ENCODE measurements around the gene MGA. TPM values are rescaled to one million over a fixed set of nuclear protein-coding genes. Genes with fewer than 3 reads are reported as not detected.

MGA gene
- total RNA-seq, 3 donors from 2014 or later (not counting 1 experiment from before 2014, with no cell fraction given), result 54.9 to 75.0 (median 71.3) TPM

GRCh38 chr15:41634072-41634626 is 26.1 kb upstream of the MGA start:
- H3K4me3 Mint-ChIP-seq, result no peak overlapping the region
- H3K27me3 ChIP-seq (ENCODE audit: control insufficient read depth, insufficient read depth, low read length), result no peaks in the 10 kb centered on the region
- no peak overlapping the region for H3K27ac Mint-ChIP-seq
- H3K27me3 Mint-ChIP-seq (ENCODE audit: low read depth in 2 of 2), result peaks cover 0 to 2% of the 10 kb centered on the region in 2 donors
- no peak overlapping the region for H3K4me3 ChIP-seq (ENCODE audit: low read length)
- H3K4me1 ChIP-seq (ENCODE audit: control insufficient read depth, insufficient read depth, low read length), result no peaks in the 10 kb centered on the region
- no peaks in the 10 kb centered on the region for H3K9me3 ChIP-seq (ENCODE audit: control insufficient read depth, insufficient read depth, low read length)
- no peak for TF ChIP-seq CTCF (IDR thresholded peaks at IDR 0.05)
- DNase-seq (no peak), ATAC-seq (no peak)
- intact Hi-C loops (cut with micrococcal nuclease), result no loop called here
- no peaks in the 10 kb centered on the region for H3K9me3 Mint-ChIP-seq
- H3K27ac ChIP-seq (ENCODE audit: low read length), result no peak overlapping the region
- 86% methylated on average over 1 of the region's 1 CpG for WGBS (ENCODE audit: insufficient coverage)
- H3K36me3 ChIP-seq (ENCODE audit: control insufficient read depth, insufficient read depth, low read length), result no peaks in the 10 kb centered on the region
- H3K36me3 Mint-ChIP-seq, result no peaks in the 10 kb centered on the region
- no peaks in the 10 kb centered on the region for H3K4me1 Mint-ChIP-seq

DNA sequence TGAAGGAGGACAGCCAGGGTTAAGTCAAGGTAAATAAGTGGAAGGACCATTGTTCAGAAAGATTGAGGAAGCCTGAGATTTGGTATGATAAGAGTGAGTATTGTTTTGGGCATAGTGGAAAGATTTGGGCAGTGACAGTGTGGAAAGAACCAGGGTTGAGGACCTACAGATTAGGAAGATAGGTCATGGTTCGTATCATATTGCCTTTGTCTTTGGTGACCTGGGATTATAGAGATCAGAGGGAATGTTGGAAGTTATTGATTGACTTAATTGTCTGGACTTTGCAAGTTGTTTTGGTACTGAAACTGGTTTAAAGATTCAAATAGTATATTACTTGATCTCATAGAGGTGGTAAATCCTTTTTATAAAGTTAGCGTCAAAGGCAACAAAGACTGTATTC is 23.1 kb upstream of the MGA start:
- ATAC-seq (no peak), DNase-seq (no peak)
- H3K36me3 ChIP-seq (ENCODE audit: control insufficient read depth, insufficient read depth, low read length), result no peaks in the 10 kb centered on the region
- peaks cover 0 to 2% of the 10 kb centered on the region in 2 donors for H3K27me3 Mint-ChIP-seq (ENCODE audit: low read depth in 2 of 2)
- no peak for TF ChIP-seq CTCF (IDR thresholded peaks at IDR 0.05)
- no peak overlapping the region for H3K27ac ChIP-seq (ENCODE audit: low read length)
- H3K36me3 Mint-ChIP-seq, result no peaks in the 10 kb centered on the region
- no peaks in the 10 kb centered on the region for H3K27me3 ChIP-seq (ENCODE audit: control insufficient read depth, insufficient read depth, low read length)
- H3K4me3 ChIP-seq (ENCODE audit: low read length), result no peak overlapping the region
- no peaks in the 10 kb centered on the region for H3K9me3 ChIP-seq (ENCODE audit: control insufficient read depth, insufficient read depth, low read length)
- WGBS (ENCODE audit: insufficient coverage), result 89% methylated on average over 2 of the region's 2 CpGs
- H3K4me1 Mint-ChIP-seq, result no peaks in the 10 kb centered on the region
- H3K4me1 ChIP-seq (ENCODE audit: control insufficient read depth, insufficient read depth, low read length), result no peaks in the 10 kb centered on the region
- H3K27ac Mint-ChIP-seq, result no peak overlapping the region
- H3K4me3 Mint-ChIP-seq, result no peak overlapping the region
- no peaks in the 10 kb centered on the region for H3K9me3 Mint-ChIP-seq
- intact Hi-C loops (cut with micrococcal nuclease), result no loop called here

- intact Hi-C loops (cut with micrococcal nuclease), result no loop called here
- Mint-ChIP-seq H3K27me3 (ENCODE audit: low read depth in 2 of 2) (no peaks in the 10 kb centered on the region), H3K36me3 (no peaks in the 10 kb centered on the region), H3K4me3 (no peak overlapping the region), H3K27ac (no peak overlapping the region), H3K4me1 (no peaks in the 10 kb centered on the region), H3K9me3 (no peaks in the 10 kb centered on the region)
- no peak for DNase-seq
- whole genome bisulfite sequencing (ENCODE audit: insufficient coverage), result no CpG with 5 or more reads among the region's 1 CpG
- H3K9me3 ChIP-seq (ENCODE audit: control insufficient read depth, insufficient read depth, low read length), result no peaks in the 10 kb centered on the region
- ATAC-seq, result no peak
- no peaks in the 10 kb centered on the region for H3K4me1 ChIP-seq (ENCODE audit: control insufficient read depth, insufficient read depth, low read length)
- H3K27me3 ChIP-seq (ENCODE audit: control insufficient read depth, insufficient read depth, low read length), result no peaks in the 10 kb centered on the region
- no peak overlapping the region for H3K4me3 ChIP-seq (ENCODE audit: low read length)
- TF ChIP-seq CTCF (IDR thresholded peaks at IDR 0.05), result no peak
- H3K36me3 ChIP-seq (ENCODE audit: control insufficient read depth, insufficient read depth, low read length), result no peaks in the 10 kb centered on the region
- no peak overlapping the region for H3K27ac ChIP-seq (ENCODE audit: low read length)
Observed at GRCh38 chr15:41640985-41641384, 19.2 kb upstream of the MGA start.

DNA sequence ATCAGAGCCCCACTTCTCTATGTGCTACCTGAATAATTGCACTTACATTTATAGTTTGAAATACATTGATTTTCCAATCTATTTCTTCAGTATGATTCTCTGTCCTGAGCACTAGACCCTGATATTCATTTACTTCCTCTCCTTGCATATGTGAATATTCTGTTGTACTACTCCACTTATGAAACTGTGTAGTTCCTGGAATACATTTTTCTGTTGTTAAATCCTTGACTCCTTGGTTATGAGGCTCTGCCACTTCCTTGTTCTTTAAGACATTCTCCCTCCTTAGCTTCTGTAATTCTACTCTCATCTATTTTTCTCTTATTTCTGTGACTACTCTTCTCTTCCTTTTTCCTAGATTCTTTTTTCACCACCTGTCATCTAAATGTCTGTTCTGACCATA is 12.9 kb upstream of the MGA start:
- no peaks in the 10 kb centered on the region for H3K4me1 ChIP-seq (ENCODE audit: control insufficient read depth, insufficient read depth, low read length)
- no peak for TF ChIP-seq CTCF (IDR thresholded peaks at IDR 0.05)
- peaks cover 6 to 12% of the 10 kb centered on the region in 2 donors for H3K27me3 Mint-ChIP-seq (ENCODE audit: low read depth in 2 of 2)
- peaks cover 3% of the 10 kb centered on the region for H3K9me3 ChIP-seq (ENCODE audit: control insufficient read depth, insufficient read depth, low read length)
- H3K9me3 Mint-ChIP-seq, result no peaks in the 10 kb centered on the region
- H3K4me3 Mint-ChIP-seq, result no peak overlapping the region
- no peak overlapping the region for H3K27ac Mint-ChIP-seq
- peaks cover 2% of the 10 kb centered on the region for H3K27me3 ChIP-seq (ENCODE audit: control insufficient read depth, insufficient read depth, low read length)
- H3K4me1 Mint-ChIP-seq, result no peaks in the 10 kb centered on the region
- no peak overlapping the region for H3K27ac ChIP-seq (ENCODE audit: low read length)
- intact Hi-C loops (cut with micrococcal nuclease), result no loop called here
- ATAC-seq, result no peak
- no peak for DNase-seq
- no peak overlapping the region for H3K4me3 ChIP-seq (ENCODE audit: low read length)
- H3K36me3 Mint-ChIP-seq, result no peaks in the 10 kb centered on the region
- H3K36me3 ChIP-seq (ENCODE audit: control insufficient read depth, insufficient read depth, low read length), result no peaks in the 10 kb centered on the region

All from natural killer cell (primary cell).